Limb (tissue), 2 donors: ENCODE data around the gene KIAA0319L.

ENCODE experiments used
- DNase-seq, 2 donors: peaks; one replicate each; pipeline ENCODE4 v3.0.0-alpha.2; 2016; ENCODE audit errors: extremely low spot score in 2 of 2

The KIAA0319L gene

DNA sequence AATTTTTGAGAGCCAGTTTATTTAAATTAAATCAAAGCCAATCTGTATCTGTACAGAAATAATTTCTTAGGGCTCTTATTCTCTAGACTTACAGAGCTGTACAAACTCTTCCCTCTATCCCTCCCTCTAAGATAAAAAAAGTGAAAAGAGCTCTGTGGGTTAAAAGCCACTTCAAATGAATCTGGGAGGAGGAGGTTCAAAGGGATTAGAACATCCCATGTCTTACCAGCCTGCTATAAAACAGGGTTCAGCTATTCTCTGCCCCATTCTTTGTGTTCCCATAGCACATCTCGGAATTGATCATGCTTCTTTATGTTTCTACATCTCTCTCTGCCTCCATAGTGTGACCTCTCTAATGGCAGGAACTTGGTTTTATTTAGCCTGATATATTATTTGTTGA is 19.4 kb downstream of the KIAA0319L start:
- DNase-seq = no peak

GRCh38 chr1:35536556-35537162 is 20.5 kb downstream of the KIAA0319L start:
- no peak for DNase-seq

DNA sequence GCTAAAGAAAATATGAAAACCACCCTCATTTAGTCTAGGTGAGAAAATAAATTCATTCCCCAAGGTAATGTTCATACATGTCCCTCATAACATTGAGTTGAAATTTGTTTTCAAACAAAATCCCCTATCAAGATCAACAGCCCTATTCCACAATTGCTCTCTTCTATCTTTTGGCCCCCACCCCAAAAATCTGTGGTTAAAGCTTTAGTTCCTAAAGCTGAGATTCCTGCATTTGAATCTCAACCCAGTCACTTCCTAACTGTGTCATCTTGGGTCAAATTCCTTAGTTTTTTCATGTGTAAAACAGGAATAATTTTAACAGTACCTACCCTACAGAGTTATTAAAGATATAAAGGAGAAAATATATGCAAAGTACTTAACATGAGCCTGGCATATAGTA is 22.0 kb downstream of the KIAA0319L start:
- DNase-seq = no peak

DNA sequence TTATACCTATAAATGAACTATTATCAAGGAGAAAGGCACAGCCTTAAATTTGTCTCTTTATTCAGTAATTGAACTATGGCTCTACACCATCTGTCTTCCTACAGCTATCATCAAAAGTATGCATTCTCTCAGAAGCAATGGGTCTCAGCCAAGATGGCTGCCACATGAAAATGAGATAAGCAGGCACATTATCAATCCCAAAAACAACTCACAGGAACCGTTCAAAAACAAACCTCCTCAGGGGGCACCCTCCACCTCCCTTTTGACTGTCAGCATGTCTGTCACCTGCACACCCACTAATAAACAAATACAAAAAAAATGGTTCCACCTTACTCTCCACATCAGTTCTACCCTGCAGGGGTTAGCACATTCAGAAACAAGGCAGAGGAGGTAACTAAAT is 23.6 kb downstream of the KIAA0319L start:
- no peak for DNase-seq

- DNase-seq = peak in 1 of 2 donors; percentile 6
Observed at GRCh38 chr1:35532497-35533223, 24.5 kb downstream of the KIAA0319L start.

DNA sequence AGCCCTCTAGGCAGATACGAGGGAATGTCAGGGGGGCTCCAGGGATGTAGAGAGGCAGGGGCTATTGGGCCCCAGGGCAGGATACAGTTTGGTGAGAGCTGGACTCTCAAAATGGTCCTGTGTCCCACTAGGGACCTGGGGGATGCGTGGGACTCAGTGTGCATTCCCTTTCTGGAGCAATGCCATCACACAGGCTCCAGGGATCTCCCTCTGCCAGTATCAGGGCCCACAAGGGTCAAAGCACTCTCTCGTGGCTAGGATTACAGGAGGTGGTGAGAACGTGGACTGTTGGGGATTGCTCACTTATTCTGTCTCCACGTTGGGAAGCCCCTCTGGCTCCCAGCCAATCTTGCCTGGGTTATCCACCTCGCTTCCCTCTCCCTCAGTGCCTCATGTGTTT is 25.8 kb downstream of the KIAA0319L start:
- no peak for DNase-seq

DNA sequence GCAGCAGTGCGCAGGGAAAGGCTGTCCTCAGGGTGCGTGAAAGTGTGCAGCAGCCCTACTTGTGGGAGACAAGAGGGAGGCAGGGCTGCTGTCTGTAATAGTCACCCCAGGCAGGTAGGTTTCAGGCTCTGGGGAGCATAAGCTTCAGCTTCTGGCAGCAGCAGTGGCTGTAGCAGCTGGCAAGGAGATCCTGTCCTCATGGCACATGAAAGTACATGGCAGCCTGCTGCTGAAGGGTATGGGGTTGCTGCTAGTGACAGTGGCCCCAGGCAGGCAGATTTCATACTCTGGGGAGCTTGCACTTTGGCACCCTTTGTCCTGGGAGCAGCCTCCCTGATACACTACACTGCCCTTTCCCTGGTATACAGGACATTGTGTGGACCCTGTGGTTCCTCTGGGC is 26.3 kb downstream of the KIAA0319L start:
- DNase-seq = no peak

DNA sequence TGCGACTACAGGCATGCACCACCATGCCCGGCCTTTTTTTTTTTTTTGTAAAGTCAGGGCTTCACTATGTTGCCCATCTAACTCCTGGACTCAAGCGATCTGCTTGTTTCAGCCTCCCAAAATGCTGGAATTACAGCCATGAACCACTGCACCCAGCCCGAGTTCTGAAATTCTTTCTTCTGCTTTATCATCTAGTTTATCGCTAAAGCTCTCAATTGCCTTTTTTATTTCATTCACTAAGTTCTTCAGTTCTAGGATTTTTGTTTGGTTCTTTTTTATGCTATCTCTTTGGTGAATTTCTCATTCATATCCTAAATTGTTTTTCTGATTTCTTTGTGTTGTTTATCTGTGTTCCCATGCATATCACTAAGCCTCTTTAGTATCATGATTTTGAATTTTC is 27.0 kb downstream of the KIAA0319L start:
- no peak for DNase-seq

- no peak for DNase-seq
Observed at GRCh38 chr1:35524106-35524505, 33.1 kb downstream of the KIAA0319L start.

GRCh38 chr1:35519432-35519831 is 37.8 kb downstream of the KIAA0319L start:
- DNase-seq = no peak

DNA sequence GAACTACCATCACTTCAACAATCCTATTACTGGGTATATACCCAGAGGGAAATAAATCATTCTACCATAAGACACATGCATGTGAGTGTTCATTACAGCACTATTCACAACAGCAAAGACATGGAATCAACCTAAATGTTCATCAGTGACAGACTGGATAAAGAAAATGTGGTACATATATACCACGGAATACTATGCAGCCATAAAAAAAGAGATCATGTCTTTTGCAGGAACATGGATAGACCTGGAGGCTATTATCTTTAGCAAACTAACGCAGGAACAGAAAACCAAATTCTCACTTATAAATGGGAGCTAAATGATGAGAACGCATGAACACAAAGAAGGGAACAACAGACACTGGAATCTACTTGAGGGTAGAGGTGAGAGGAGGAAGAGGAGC is 39.0 kb downstream of the KIAA0319L start:
- no peak for DNase-seq

- no peak for DNase-seq
Observed at GRCh38 chr1:35511305-35511704, 45.9 kb downstream of the KIAA0319L start.

GRCh38 chr1:35509558-35509957 is 47.6 kb downstream of the KIAA0319L start:
- no peak for DNase-seq

DNA sequence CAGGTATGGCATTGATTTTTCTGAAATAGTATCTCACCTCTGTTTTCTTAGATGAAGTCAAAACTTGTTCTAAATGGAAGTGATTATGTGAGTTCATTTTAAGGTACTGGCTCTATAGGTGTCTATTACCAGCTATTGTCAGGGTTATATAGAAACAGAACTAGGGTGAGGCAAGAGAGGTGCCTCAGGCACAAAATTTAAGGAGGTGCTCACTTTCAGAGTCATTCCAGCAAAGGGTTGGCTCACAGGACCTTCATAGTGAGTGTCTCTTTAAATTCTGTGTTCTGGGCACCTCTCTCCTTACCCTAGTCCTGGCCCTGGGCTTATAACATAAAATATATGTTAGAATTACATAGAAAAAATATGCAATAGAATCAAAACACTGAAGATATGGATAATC is 49.3 kb downstream of the KIAA0319L start:
- DNase-seq = no peak

GRCh38 chr1:35506960-35507912 is 50.0 kb downstream of the KIAA0319L start:
- no peak for DNase-seq

- no peak for DNase-seq
Observed at GRCh38 chr1:35505911-35506798, 51.0 kb downstream of the KIAA0319L start.

- DNase-seq = no peak
Observed at GRCh38 chr1:35502242-35502641, 55.0 kb downstream of the KIAA0319L start.

DNA sequence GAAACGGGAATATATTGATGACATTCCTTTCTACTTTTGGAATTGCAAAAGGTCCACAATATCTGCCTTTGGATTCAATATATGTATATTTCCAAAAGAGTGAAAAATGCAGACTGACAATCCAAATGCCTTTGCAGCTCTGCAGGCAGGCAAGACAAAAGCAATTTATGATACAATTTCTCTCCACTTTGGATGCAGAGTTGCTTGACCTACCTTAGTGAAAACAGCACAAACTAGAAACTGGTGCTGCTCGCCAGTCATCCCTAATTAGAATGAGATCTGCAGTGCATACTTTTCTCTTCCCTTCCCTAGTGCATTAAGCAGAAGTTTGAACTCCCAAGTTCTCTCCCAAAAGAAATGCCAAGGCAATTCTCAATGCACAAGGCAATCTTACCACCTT is 56.8 kb downstream of the KIAA0319L start:
- no peak for DNase-seq

- no peak for DNase-seq
Observed at GRCh38 chr1:35499652-35500176, 57.5 kb downstream of the KIAA0319L start.

DNA sequence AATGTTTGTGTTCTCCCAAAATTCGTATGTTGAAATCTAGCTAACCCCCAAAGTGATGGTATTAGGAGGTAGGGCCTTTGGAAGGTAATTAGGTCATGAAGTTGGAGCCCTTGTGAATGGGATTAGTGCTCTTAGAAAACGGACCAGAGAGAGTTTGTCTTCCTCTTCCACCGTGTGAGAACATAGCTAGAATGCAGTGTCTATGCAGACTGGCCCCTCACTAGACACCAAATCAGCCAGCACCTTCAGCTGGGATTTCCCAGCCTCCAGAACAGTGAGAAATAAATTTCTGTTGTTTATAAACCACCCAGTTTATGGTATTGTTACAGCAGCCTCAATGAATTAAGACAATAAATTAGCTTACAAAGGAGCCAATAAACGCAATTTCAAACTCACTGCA is 58.0 kb downstream of the KIAA0319L start:
- DNase-seq = no peak

- no peak for DNase-seq
Observed at GRCh38 chr1:35497571-35497970, 59.6 kb downstream of the KIAA0319L start.
